HG03135 (cell line): ENCODE data around the gene PTGFRN.

ENCODE experiments used
- ATAC-seq: cut with Tn5 transposase; IDR thresholded peaks from one replicate; pipeline ENCODE4 v1.9.1; 2021; ENCODE audit warnings: mild to moderate bottlenecking, moderate library complexity; ENCODE audit not compliant: unreplicated experiment

PTGFRN gene

GRCh38 chr1:116940814-116941599 lies 31.3 kb downstream of the PTGFRN start:
- ATAC-seq = no peak

- ATAC-seq = no peak
These were observed 32.0 kb downstream of the PTGFRN start for GRCh38 chr1:116941670-116942069.

- no peak for ATAC-seq
These were observed 32.6 kb downstream of the PTGFRN start for GRCh38 chr1:116942344-116942743.

DNA sequence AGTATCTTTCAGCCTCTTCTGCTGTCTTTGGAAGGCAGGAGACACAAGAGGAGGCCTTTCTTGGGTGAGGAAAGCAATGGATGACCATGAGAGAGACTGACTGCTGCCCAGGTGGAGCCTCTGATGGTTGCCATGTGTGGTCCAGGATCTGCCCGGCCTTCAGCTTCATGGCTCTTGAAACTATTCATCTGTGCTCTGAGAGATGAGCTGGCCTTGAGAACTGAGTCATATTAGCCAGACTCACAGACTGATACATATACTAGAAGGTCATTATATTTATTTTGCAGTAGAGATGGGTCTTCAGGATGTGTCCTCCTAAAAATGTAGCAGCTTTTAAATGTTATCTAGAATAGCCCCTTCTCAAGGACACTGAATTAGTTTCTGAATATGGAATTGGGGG lies 33.7 kb downstream of the PTGFRN start:
- ATAC-seq = no peak

GRCh38 chr1:116944613-116945012 lies 34.9 kb downstream of the PTGFRN start:
- ATAC-seq = no peak

DNA sequence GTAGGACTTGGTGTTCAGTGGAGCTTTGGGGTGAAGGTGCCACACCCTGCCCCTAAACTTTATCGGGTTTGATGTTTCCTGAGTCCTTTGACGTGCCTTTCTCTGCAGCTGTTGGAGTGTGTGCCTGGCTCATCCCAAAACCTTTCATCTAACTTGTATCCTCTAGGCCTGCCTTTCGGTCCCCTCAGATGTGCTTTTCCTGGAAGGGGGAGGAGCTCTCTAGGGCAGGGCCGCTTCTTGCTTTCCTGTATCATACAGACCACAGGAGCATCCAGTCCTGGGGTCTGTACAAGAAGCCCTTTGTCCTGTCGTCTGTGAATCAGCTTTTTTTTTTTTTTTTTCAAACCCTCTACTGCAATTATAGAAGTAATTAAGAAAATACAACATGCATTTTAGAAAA lies 35.7 kb downstream of the PTGFRN start:
- no peak for ATAC-seq

GRCh38 chr1:116945996-116946395 lies 36.3 kb downstream of the PTGFRN start:
- ATAC-seq = no peak

- no peak for ATAC-seq
These were observed 37.6 kb downstream of the PTGFRN start for GRCh38 chr1:116947092-116947860.

DNA sequence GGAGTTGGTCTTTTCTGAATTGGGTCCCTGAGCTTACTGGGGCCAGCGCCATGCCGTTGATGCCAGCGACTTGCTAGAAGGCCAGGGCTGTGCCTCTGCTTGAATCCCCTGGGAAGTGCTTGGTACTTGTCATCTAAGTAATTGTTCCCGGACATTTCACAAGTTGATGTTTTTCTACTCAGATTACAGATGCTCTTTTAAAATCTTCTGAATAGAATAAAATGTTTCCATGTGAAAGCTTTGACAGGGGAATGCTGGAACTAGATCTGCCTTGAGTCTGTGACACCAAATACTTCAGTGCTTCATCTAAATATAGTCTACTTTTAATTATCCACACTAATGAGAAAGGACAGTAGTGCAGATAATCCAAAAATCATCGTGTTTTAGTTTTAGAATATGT lies 38.3 kb downstream of the PTGFRN start:
- no peak for ATAC-seq

- ATAC-seq = no peak
These were observed 38.9 kb downstream of the PTGFRN start for GRCh38 chr1:116948642-116949041.

- ATAC-seq = no peak
These were observed 39.7 kb downstream of the PTGFRN start for GRCh38 chr1:116949213-116949985.

DNA sequence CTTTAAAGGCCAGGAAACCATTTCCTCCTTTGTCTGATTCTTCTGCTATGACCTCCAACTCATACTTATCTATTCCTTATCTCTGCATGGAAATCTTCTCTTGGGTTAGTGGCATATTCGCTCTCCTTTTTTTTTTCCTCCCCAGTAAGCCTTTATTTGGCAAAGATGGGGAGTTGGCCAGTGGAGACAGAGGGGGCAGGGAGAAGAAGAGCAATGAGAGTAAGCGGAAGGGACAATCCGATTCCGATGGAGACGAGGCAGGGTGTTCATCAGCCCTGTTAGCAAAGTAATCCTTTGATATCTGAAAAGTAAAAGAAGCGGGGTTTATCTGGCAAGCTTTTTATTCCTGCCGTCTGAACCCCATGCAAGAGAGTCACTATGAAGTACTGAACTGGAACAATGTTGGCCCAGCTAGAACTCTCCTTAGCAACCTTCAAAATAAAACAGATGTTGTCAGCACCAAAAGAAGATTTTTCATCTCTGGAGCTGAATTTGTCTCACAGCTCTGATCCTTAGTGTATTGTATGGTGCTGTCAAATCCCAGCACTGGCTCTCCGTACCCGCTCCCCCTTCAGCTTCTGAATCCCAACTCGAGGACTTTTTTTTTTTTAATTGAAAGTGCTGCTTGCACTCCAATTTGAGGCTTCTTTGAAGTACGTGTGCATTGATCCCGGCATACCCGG lies 40.9 kb downstream of the PTGFRN start:
- no peak for ATAC-seq

GRCh38 chr1:116951200-116951935 lies 41.7 kb downstream of the PTGFRN start:
- no peak for ATAC-seq

DNA sequence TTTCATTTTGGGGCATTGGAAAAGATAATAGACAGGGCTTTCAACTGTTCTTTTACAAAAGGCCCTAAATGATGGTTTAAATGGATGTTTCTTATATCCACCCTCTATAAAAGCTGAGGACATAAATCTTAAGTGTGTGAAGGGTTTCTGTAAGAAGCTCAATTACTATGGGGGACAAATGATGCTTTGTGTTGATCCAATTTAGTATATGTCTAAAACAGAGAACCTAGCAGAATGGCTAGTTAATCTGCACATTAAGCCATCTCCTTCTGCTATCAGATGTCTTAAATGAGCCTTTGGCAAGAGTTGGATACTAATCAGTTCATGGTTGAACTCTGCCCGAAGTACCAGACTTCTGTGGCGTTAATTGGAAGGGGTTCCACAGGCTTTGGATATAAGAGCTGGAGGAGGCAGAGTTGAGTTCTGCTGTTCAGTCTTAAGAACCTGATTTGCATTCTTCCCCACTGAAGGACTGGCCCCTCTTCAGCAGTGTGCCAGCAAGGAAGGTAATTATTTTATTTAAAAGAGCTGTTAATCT lies 43.1 kb downstream of the PTGFRN start:
- ATAC-seq = no peak

- no peak for ATAC-seq
These were observed 44.7 kb downstream of the PTGFRN start for GRCh38 chr1:116954440-116954839.

DNA sequence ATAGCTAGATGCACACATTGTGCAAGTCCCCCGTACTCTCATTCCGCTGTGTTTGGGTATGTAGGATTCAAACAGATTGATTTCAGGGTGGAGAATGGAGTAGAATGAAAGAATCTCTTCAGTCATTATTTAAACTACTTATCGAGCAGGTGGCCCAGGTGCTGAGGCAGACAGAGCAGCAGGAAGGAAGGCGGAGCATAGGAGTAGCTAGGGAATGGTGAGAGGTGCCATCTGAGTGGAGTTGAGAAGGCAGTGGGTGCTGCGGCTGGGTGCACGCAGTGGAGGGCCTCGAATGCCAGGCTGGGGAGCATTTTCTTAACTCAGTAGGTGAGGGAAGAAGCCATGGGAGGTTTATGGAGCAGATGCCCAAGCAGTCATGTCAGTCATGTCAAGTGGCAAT lies 46.7 kb downstream of the PTGFRN start:
- ATAC-seq = no peak

- ATAC-seq = no peak
These were observed 47.9 kb downstream of the PTGFRN start for GRCh38 chr1:116957646-116958045.

DNA sequence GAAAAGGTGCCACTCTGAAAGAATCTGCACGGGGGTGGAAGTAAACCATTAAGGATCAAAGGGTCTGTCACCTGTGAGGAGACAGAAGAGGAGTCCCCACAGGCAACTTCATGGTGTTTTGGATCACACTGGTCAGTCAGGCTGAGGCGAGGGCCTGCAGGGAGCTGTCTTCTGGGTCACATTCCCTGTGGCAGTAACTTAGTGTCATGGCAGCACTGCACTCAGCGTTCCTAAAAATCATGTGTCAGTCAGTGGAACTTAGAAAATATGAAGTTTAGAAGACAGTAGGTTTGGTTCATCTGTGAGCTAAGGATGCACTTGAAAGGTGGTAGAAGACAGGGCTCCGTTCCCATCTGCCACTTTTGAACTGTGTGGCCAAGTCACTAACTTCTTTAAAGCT lies 48.4 kb downstream of the PTGFRN start:
- ATAC-seq = no peak

DNA sequence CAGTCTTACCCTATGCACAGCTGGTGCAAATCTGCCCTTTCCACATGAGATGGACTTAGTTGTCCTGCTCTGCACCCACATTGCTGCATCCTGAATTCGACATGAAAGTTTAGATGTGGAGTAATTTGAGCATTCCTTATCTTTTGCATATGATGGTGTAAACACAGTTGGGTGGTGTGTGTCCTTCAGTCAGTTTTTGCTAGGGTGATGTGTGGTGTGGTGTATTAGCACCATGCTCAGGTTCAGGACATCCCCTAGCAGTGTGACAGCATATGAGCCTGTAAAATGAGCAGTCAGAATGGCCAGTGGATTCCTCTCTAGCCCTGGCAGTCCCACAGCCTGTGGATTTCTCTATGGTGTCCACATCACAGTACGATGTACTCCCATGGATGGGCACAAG lies 49.3 kb downstream of the PTGFRN start:
- no peak for ATAC-seq

DNA sequence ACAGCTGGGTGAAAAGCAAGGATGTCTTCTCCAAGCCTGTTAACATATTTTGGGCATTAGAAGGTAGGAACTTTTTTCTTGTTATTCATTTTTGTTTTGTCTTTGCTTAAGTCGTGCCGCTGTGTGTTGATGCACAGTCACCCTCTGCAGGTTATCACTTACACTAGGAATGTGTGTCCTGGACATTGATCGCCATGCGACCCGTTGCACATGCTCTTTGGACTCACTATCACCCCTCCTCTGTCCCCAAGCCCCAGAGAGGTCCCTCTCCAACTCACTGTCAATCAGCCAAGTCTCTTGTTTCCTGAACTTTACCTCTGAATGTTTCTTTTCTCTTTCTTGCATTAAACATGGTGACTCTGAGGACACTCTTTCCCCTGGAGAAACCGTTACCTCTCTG lies 51.9 kb downstream of the PTGFRN start:
- no peak for ATAC-seq
